H1 (cell line): ENCODE data around the gene LAMP1. TPM values are rescaled to one million over a fixed set of nuclear protein-coding genes. Genes with fewer than 3 reads are reported as not detected.
A peak's percentile ranks its signal among the peaks of the same experiment; 100 is the strongest.

ENCODE experiments used
- CTCF ChIA-PET: fragments of 300-600 bp; sonication (Branson Sonifier 250); formaldehyde crosslinking; loops from one replicate; lab custom pipeline; 2021; ENCODE audit not compliant: partially characterized antibody; lab: Charles Lee
- POLR2A ChIA-PET: fragments of 300-600 bp; sonication (Branson Sonifier 250); formaldehyde crosslinking; loops from one replicate; lab custom pipeline; 2021; ENCODE audit warnings: inconsistent platforms; ENCODE audit not compliant: partially characterized antibody; lab: Charles Lee
- DNase-seq, 2 experiments: peaks; one replicate each; pipeline versions ENCODE4 v3.0.0 to v3.0.0-alpha.2; 2010 to 2022; ENCODE audit warnings: low spot score in 2 of 2, low read depth in 1 of 2, mixed read lengths in 1 of 2
- FAIRE-seq: peaks from 2 replicates; lab custom pipeline; 2011; peaks lifted over from hg19 to GRCh38; lab: Jason Lieb, UNC
- H2AFZ ChIP-seq: 2 replicates; pipeline ENCODE4 v1.8.1; 2012; ENCODE audit warnings: low read length, inconsistent platforms
- H2AK5ac ChIP-seq: 2 replicates; pipeline ENCODE4 v1.6.1; 2013; ENCODE audit warnings: low read depth, low read length
- H2BK120ac ChIP-seq: replicated peaks from 2 replicates; pipeline ENCODE3; 2013; ENCODE audit warnings: low read depth, low read length, inconsistent platforms
- H2BK12ac ChIP-seq: 2 replicates; pipeline ENCODE4 v1.6.1; 2013; ENCODE audit warnings: low read depth, low read length
- H2BK15ac ChIP-seq: 2 replicates; pipeline ENCODE4 v1.6.1; 2013; ENCODE audit warnings: low read length
- H2BK20ac ChIP-seq: 2 replicates; pipeline ENCODE4 v1.6.1; 2013; ENCODE audit warnings: low read length
- H2BK5ac ChIP-seq: 2 replicates; pipeline ENCODE4 v1.6.1; 2013; ENCODE audit warnings: low read depth, low read length
- H3K14ac ChIP-seq: 2 replicates; pipeline ENCODE4 v1.6.1; 2013; ENCODE audit warnings: inconsistent platforms; ENCODE audit not compliant: insufficient read length
- H3K18ac ChIP-seq: 2 replicates; pipeline ENCODE4 v1.6.1; 2013; ENCODE audit warnings: low read length; ENCODE audit errors: extremely low read depth
- H3K23ac ChIP-seq: 2 replicates; pipeline ENCODE4 v1.6.1; 2013; ENCODE audit warnings: inconsistent platforms; ENCODE audit not compliant: insufficient read length
- H3K23me2 ChIP-seq: 2 replicates; pipeline ENCODE4 v1.6.1; 2013; ENCODE audit warnings: low read depth, low read length
- H3K27ac ChIP-seq: 2 replicates; pipeline ENCODE4 v1.6.1; 2011; ENCODE audit warnings: low read depth, low read length, inconsistent platforms
- H3K27me3 ChIP-seq, 4 experiments: replicated peaks in 1 of 4; 1 replicate in 1 of 4; 2 replicates in 3 of 4; pipeline versions ENCODE4 v1.6.1 to v1.8.1; 2011 to 2013; ENCODE audit warnings: low read length in 3 of 4, mild to moderate bottlenecking in 3 of 4, inconsistent platforms in 2 of 4, mixed read lengths in 2 of 4, moderate library complexity in 1 of 4; ENCODE audit not compliant: control insufficient read depth in 3 of 4, insufficient read depth in 3 of 4; ENCODE audit errors: extremely low read depth in 1 of 4
- H3K36me3 ChIP-seq, 4 experiments: 2 replicates each; pipeline versions ENCODE4 v1.6.1 to v1.8.1; 2011 to 2013; ENCODE audit warnings: mild to moderate bottlenecking in 4 of 4, low read length in 3 of 4, moderate library complexity in 2 of 4, control low read depth in 1 of 4, inconsistent platforms in 1 of 4; ENCODE audit not compliant: insufficient read depth in 4 of 4, control insufficient read depth in 2 of 4
- H3K4ac ChIP-seq: replicated peaks from 2 replicates; pipeline ENCODE3; 2013; ENCODE audit warnings: low read length, low read depth, mixed read lengths, inconsistent platforms; ENCODE audit not compliant: insufficient read length
- H3K4me1 ChIP-seq, 4 experiments: replicated peaks in 1 of 4; 1 replicate in 1 of 4; 2 replicates in 3 of 4; pipeline versions ENCODE4 v1.6.1 to v1.8.1; 2011 to 2013; ENCODE audit warnings: low read length in 3 of 4, inconsistent platforms in 2 of 4, mixed read lengths in 1 of 4; ENCODE audit not compliant: insufficient read depth in 4 of 4, control insufficient read depth in 3 of 4
- H3K4me2 ChIP-seq, 2 experiments: 2 replicates each; pipeline versions ENCODE4 v1.6.1 to v1.8.1; 2011 to 2013; ENCODE audit warnings: low read depth in 2 of 2, low read length in 2 of 2, control low read depth in 1 of 2, inconsistent platforms in 1 of 2, mild to moderate bottlenecking in 1 of 2; ENCODE audit not compliant: insufficient read depth in 1 of 2
- H3K4me3 ChIP-seq, 4 experiments: fragments of 200-600, 300-600 bp in 1 of 4; sonication (generic), shearing (Covaris generic), sonication (Bioruptor Twin) in 1 of 4; 2 replicates each; pipeline versions ENCODE4 v1.5.1 to v1.8.1; 2011 to 2016; ENCODE audit warnings: low read length in 4 of 4, low read depth in 3 of 4, control low read depth in 2 of 4, inconsistent platforms in 2 of 4, mild to moderate bottlenecking in 2 of 4, mixed read lengths in 1 of 4, moderate library complexity in 1 of 4; ENCODE audit not compliant: insufficient read depth in 2 of 4; ENCODE audit errors: extremely low read depth in 1 of 4
- H3K56ac ChIP-seq: replicated peaks from 2 replicates; pipeline ENCODE3; 2013; ENCODE audit warnings: low read depth, mild to moderate bottlenecking, mixed read lengths, low read length, inconsistent platforms; ENCODE audit not compliant: insufficient read length
- H3K79me1 ChIP-seq: 2 replicates; pipeline ENCODE4 v1.6.1; 2013; ENCODE audit warnings: low read depth, low read length, control low read depth
- H3K79me2 ChIP-seq, 2 experiments: 2 replicates each; pipeline versions ENCODE4 v1.6.1 to v1.8.1; 2012 to 2013; ENCODE audit warnings: low read length in 2 of 2, mild to moderate bottlenecking in 2 of 2, inconsistent platforms in 1 of 2; ENCODE audit not compliant: insufficient read depth in 2 of 2, control insufficient read depth in 1 of 2
- H3K9ac ChIP-seq, 4 experiments: replicated peaks in 1 of 4; 1 replicate in 1 of 4; 2 replicates in 3 of 4; pipeline versions ENCODE4 v1.6.1 to v1.8.1; 2011 to 2013; ENCODE audit warnings: low read depth in 3 of 4, low read length in 3 of 4, control low read depth in 2 of 4, mild to moderate bottlenecking in 2 of 4, moderate library complexity in 2 of 4, inconsistent platforms in 1 of 4; ENCODE audit errors: extremely low read depth in 1 of 4
- H3K9me3 ChIP-seq, 2 experiments: 2 replicates each; pipeline versions ENCODE4 v1.6.1 to v1.8.1; 2012 to 2013; ENCODE audit warnings: mild to moderate bottlenecking in 2 of 2, moderate library complexity in 2 of 2, control low read depth in 1 of 2, inconsistent platforms in 1 of 2, low read depth in 1 of 2, low read length in 1 of 2, mixed read lengths in 1 of 2; ENCODE audit not compliant: insufficient read depth in 2 of 2
- H4K20me1 ChIP-seq, 2 experiments: replicated peaks in 1 of 2; 2 replicates each; pipeline versions ENCODE3 to v1.8.1; 2011 to 2013; ENCODE audit warnings: inconsistent platforms in 2 of 2, low read length in 2 of 2, mild to moderate bottlenecking in 1 of 2; ENCODE audit not compliant: insufficient read depth in 2 of 2, control insufficient read depth in 1 of 2
- H4K5ac ChIP-seq: 2 replicates; pipeline ENCODE4 v1.6.1; 2013; ENCODE audit warnings: low read length, low read depth, mixed read lengths, inconsistent platforms; ENCODE audit not compliant: insufficient read length
- H4K8ac ChIP-seq: 2 replicates; pipeline ENCODE4 v1.8.0; 2013; ENCODE audit warnings: mild to moderate bottlenecking, moderate library complexity, low read length, inconsistent platforms; ENCODE audit not compliant: insufficient read depth; ENCODE audit errors: extremely low read depth
- H4K91ac ChIP-seq: replicated peaks from 2 replicates; pipeline ENCODE3; 2013; ENCODE audit warnings: low read length, mixed read lengths, inconsistent platforms; ENCODE audit not compliant: insufficient read length
- POLR2AphosphoS5 ChIP-seq: IDR thresholded peaks from 2 replicates; pipeline ENCODE4 v1.6.1; 2011; ENCODE audit warnings: low read depth, low read length
- SIRT6 ChIP-seq: IDR thresholded peaks from one replicate; pipeline ENCODE4 v1.7.1; 2012; ENCODE audit warnings: low read length, inconsistent platforms
- WGBS, 2 experiments: shearing (Covaris generic) in 1 of 2; methylation state at CpG; one replicate each; pipeline versions ENCODE4 v1.1.6 to v1.1.7; 2013 to 2015; ENCODE audit warnings: low lambda C conversion rate in 2 of 2, mixed read lengths in 2 of 2, inconsistent platforms in 1 of 2, low coverage in 1 of 2, missing lambda C conversion rate in 1 of 2; ENCODE audit not compliant: insufficient replicate concordance in 2 of 2, insufficient coverage in 1 of 2, insufficient read length in 1 of 2; ENCODE audit errors: extremely low coverage in 1 of 2, missing lambda C conversion rate in 1 of 2; 5-methylcytosine and 5-hydroxymethylcytosine counted together
- polyA plus RNA-seq, 7 experiments: library from polyadenylated mRNA; depleted of rRNA in 3 of 7; stranded (reverse) in 5 of 7; unstranded in 2 of 7; fragments of >200 nt in 5 of 7; fragments of 200-250 nt in 2 of 7; gene quantifications; 1 replicate in 5 of 7; 2 replicates in 1 of 7; 4 replicates in 1 of 7; pipeline versions ENCODE4 v1.2.1 to v1.2.3, GENCODE V29; 2011 to 2013; ENCODE audit warnings: missing spikeins in 2 of 7, mixed read lengths in 2 of 7
- total RNA-seq: library from RNA; stranded (reverse); fragmentation: NEBNext Ultra II Directional; extraction: Animal tissue kit (Norgen Biotek cat#: 25700); gene quantifications from 2 replicates; pipeline ENCODE4 v1.2.1, GENCODE V29; 2021

Gene LAMP1
- total and polyA plus RNA-seq, 2 of the 8 experiments (the other 6 are each of a cell fraction or from before 2014, with no cell fraction given): 97.6 to 140 TPM

- Histone ChIP-seq H3K4me3 (no peak overlapping the region), H4K20me1 (peaks cover 6 to 15% of the 10 kb centered on the region in 2 experiments), H3K23ac (no peak overlapping the region), H2AK5ac (no peak overlapping the region), H3K14ac (no peak overlapping the region), H2BK12ac (no peak overlapping the region), H2BK15ac (no peak overlapping the region; the same call in 1 of the 2 replicates), H3K79me2 (no peaks in the 10 kb centered on the region), H2BK120ac (no peak overlapping the region), H3K23me2 (no peaks in the 10 kb centered on the region), H4K8ac (no peak overlapping the region), H3K79me1 (no peaks in the 10 kb centered on the region), H4K91ac (no peak overlapping the region), H3K4ac (no peak overlapping the region), H3K4me2 (no peak overlapping the region), H3K56ac (no peak overlapping the region), H3K36me3 (peaks cover 13 to 60% (median 34%) of the 10 kb centered on the region in 4 experiments), H3K9me3 (no peaks in the 10 kb centered on the region), H4K5ac (no peak overlapping the region), H2BK5ac (no peak overlapping the region), H3K4me1 (no peaks in the 10 kb centered on the region; a peak in 1 of 7 replicates), H3K9ac (no peak overlapping the region), H2BK20ac (no peak overlapping the region), H2AFZ (no peak overlapping the region), H3K27me3 (no peaks in the 10 kb centered on the region), H3K27ac (no peak overlapping the region; the same call in 1 of the 2 replicates), H3K18ac (no peak overlapping the region)
- ChIA-PET CTCF (interaction anchor here (0.8 to 2.9 kb wide), 5 partner anchors 52 to 130 kb away, joined by 3 to 7 read pairs (median 3); no protein-coding TSS in a partner anchor), POLR2A (interaction anchor here (0.6 to 5.5 kb wide), 8 partner anchors 10 to 52 kb away, joined by 3 to 34 read pairs (median 4); no protein-coding TSS in a partner anchor)
- FAIRE-seq: no peak
- 91% methylated on average over 17 of the region's 17 CpGs; no CpG with 5 or more reads in 1 of the 2 experiments for WGBS, 2 experiments
- no peak for DNase-seq
- peak; percentile 88 for TF ChIP-seq POLR2AphosphoS5
- no peak for TF ChIP-seq SIRT6
Observed at GRCh38 chr13:113322043-113322461, 25.0 kb downstream of the LAMP1 start.
